Gastrocnemius medialis (tissue), 4 donors: Measurements from ENCODE around the gene PCDH10.

Experiments used
- CTCF ChIP-seq, 5 experiments: fragments of 450-650 bp in 3 of 5; fragments of 200-600 bp in 2 of 5; sonication (generic) in 2 of 5; IDR thresholded peaks in 4 of 5; conservative IDR thresholded peaks in 1 of 5; 1 replicate in 4 of 5; 2 replicates in 1 of 5; pipeline ENCODE4 v1.5.1; 2016 to 2019; ENCODE audit warnings: antibody characterized with exemption in 5 of 5, mild to moderate bottlenecking in 3 of 5, moderate library complexity in 3 of 5
- POLR2A ChIP-seq, 2 donors: fragments of 450-650 bp; IDR thresholded peaks; one replicate each; pipeline ENCODE4 v1.6.1; 2017; ENCODE audit warnings: antibody characterized with exemption in 2 of 2, mild to moderate bottlenecking in 2 of 2, moderate library complexity in 2 of 2

GRCh38 chr4:133112641-133113040, 36.5 kb upstream of the PCDH10 start:
- TF ChIP-seq CTCF (IDR thresholded peaks at IDR 0.05 in 4 of 5, conservative IDR thresholded peaks at IDR 0.05 in 1 of 5) (no peak), POLR2A (IDR thresholded peaks at IDR 0.05) (no peak)
